ENCODE data around the gene ST6GAL1.
"Not testable (repeated sequence)": the region's sequence is repeated elsewhere in the genome, so short reads cannot be mapped to it uniquely, and the experiment has no call there.

Gene ST6GAL1, protein sequence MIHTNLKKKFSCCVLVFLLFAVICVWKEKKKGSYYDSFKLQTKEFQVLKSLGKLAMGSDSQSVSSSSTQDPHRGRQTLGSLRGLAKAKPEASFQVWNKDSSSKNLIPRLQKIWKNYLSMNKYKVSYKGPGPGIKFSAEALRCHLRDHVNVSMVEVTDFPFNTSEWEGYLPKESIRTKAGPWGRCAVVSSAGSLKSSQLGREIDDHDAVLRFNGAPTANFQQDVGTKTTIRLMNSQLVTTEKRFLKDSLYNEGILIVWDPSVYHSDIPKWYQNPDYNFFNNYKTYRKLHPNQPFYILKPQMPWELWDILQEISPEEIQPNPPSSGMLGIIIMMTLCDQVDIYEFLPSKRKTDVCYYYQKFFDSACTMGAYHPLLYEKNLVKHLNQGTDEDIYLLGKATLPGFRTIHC

DNA sequence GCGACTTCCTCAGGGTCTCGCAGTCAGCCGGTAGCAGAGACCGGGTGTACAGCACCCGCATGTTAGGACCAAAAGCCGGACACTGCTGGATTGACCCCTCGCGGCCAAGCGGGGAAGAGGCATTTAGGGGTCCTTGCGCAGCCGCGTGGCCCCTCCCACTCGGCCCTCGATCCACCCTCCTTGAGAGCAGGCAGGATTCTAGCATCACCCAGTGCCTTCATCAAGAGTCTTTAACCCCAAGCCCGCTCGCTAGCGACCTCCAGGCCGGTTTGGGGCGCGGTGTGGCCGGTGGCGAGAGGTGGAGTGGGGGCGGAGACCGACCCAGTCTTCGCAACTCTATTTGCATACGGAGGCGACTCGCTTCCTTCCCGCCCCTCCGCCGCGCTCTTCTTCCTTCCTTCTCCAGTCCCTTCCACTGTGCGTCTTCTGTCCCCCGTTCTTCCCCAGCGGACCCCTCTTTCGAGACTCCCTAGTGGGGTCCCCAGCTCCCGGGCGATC is at the start of gene ST6GAL1:
TSS of gene ST6GAL1 (plus strand) at position 384 of the 498 bp plus-strand sequence. CDS start 112,178 bp downstream, outside the sequence.
- peak in 1 of 2 donors; percentile 47 for DNase-seq (ENCODE audit: extremely low read depth in 1 of 2, low read depth in 1 of 2)

DNA sequence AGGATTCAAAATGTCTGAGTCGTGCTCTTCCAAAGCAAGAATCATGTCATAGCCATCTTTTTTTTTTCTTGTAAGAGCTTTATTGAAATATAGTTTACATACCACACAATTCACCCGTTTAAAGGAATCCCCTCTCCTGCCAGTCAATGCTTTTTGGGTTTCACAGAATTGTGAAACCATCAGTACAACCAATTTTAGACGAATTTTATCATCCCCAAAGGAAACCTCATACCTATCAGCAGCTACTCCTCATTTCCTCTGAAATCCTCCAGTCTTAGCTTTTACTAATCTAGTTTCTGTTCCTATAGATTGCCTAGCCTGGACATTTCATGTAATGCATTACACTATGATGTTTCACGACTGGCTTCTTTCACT is 48.2 kb upstream of the ST6GAL1 start:
- no peak for DNase-seq (ENCODE audit: extremely low read depth in 1 of 2, low read depth in 1 of 2)

DNA sequence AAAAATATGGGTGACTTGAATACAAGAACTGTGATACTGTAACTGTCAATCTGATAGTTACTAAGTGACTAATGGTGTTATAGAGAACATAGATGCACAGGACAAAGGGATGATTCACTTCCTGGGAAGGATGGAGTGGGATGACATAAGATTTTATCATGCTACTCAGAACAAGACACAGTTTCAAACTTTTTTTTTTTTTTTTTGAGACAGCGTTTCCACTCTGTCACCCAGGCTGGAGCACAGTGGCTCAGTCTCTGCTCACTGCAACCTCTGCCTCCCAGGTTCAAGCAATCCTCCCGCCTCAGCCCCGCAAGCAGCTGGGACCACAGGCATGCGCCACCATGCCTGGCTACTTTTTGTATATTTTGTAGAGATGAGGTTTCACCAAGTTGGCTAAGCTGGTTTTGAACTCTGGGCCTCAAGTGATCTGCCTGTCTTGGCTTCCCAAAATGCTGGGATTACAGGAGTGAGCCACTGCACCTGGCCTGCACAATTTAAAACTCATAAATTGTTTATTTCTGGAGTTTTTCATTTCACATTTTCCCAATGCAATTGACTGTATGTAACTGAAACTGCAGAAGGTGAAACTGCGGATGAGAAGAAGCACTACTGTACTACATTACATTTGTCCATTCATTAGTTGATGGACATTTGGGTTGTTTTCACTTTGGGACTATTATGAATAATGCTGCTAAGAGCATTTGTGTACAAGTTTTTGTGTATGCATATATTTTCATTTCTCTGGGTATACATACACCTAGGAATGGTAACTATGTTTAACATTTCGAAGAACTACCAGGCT is 47.2 kb upstream of the ST6GAL1 start:
- no peak for DNase-seq (ENCODE audit: extremely low read depth in 1 of 2, low read depth in 1 of 2)

DNA sequence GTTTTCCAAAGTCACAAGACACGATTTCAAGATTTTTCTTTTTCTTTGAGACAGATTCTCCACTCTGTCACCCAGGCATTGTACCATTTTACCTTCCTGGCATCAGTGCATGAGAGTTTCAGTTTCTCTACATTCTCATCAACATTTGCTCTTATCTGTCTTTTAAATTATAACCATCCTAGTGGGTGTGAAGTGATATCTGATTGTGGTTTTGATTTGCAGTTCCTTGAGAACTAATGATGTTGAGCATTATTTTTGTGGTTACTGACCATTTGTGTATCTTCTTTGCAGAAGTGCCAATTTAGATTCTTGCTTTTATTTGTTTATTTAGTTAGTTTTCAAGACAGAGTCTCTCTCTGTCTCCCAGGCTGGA is 46.7 kb upstream of the ST6GAL1 start:
- DNase-seq (ENCODE audit: extremely low read depth in 1 of 2, low read depth in 1 of 2), result no peak

DNA sequence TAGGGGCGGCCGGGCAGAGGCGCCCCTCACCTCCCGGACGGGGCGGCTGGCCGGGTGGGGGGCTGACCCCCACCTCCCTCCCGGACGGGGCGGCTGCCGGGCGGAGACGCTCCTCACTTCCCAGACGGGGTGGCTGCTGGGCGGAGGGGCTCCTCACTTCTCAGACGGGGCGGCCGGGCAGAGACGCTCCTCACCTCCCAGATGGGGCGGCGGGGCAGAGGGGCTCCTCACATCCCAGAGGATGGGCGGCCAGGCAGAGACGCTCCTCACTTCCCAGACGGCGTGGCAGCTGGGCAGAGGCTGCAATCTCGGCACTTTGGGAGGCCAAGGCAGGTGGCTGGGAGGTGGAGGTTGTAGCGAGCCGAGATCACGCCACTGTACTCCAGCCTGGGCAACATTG is 45.5 kb upstream of the ST6GAL1 start:
- not testable (repeated sequence) for DNase-seq (ENCODE audit: extremely low read depth in 1 of 2, low read depth in 1 of 2)

DNA sequence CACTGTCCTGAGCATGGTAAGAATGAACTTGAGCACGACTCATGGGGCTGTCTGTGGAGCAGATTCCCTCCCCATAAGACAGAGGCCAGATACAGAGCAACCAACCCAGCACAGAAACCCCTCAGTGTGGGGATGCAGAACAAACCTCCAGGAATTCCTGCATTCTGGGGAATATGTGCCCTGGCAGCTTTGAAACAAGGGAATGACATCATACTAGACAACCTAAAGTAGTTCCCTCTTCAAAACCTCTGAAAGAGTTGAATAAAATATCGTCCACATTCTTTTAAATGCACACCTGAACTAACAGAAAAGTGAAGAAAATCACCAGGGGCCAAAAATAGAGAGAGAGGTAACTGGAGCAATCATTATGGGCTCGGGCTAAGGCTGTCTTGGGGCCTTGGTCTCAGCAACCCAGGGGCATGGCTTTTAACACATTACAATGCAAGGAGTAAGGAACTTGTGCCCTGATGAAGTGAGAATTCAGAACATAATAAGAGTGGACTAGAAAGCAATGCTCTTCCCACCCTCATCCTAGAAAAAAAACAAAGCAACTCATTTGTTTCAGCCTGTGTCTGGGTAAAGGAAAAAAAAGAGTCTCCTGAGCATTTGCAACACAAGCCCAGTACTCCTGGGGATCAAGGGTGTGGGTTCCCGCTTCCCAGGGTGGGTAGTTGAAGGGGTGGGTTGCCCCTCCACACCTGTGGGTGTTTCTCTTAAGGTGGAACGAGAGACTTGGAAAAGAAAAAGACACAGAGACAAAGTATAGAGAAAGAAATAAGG is 43.9 kb upstream of the ST6GAL1 start:
- no peak for DNase-seq (ENCODE audit: extremely low read depth in 1 of 2, low read depth in 1 of 2)

DNA sequence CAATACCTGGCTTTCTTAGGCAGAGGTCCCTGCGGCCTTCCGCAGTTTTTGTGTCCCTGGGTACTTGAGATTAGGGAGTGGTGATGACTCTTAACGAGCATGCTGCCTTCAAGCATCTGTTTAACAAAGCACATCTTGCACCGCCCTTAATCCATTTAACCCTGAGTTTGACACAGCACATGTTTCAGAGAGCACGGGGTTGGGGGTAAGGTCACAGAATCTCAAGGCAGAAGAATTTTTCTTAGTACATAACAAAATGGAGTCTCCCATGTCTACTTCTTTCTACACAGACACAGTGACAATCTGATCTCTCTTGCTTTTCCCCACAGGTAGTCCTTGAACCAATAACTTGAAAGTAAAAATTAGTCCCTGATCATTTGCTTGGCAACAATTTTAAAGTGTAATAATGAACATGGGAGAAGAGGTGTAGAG is 42.8 kb upstream of the ST6GAL1 start:
- DNase-seq (ENCODE audit: extremely low read depth in 1 of 2, low read depth in 1 of 2), result not testable (repeated sequence)

DNA sequence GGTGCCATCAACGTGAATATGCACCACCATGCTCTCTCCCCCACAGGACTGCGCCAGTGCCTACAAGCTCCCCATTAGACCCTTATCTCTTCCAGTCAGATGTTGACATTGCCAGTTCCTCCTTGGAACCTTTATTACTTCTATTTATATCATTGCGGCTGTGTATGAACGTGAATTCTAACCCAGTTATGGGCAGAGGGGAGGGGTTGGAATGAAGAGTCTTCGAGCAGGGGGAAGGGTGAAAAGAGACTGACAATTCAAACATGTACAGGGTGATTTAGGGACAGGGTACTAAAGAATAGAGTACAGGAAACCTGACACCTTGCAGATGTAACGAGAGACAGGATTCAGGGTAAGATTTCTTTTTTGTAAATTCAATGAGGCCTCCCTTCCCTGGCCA is 41.8 kb upstream of the ST6GAL1 start:
- DNase-seq (ENCODE audit: extremely low read depth in 1 of 2, low read depth in 1 of 2), result no peak

DNA sequence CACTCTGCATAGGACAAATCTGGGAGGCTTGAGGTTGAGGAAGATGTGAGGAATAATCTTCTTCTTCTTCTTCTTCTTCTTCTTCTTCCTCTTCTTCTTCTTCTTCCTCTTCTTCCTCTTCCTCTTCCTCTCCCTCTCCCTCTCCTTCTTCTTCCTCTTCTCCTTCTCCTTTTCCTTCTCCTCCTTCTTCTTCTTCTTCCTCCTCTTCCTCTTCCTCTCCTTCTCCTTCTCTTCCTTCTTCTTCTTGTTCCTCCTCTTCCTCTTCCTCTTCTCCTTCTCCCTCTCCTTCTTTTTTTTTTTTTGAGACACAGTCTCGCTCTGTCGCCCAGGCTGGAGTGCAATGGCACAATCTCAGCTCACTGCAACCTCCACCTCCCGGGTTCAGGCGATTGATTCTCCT is 40.6 kb upstream of the ST6GAL1 start:
- not testable (repeated sequence) for DNase-seq (ENCODE audit: extremely low read depth in 1 of 2, low read depth in 1 of 2)

DNA sequence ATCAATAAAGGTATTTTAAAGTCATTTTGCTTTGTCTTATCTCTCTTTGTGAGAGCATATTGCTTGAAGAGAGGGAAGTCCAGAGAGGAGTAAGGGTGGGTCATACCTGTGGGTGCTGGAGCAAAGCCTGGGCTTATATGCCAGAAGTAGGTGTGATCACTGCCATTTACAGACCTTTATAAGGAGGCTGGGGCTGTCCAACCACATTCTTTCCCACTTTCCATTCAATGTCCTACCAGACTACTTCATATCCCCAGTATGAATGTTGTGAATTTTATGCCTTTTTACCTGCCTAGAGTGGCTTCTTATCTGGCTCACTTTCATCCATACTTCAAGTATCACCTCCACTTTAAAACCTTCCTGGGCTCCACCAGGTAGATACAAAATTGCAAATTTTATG is 39.4 kb upstream of the ST6GAL1 start:
- no peak for DNase-seq (ENCODE audit: extremely low read depth in 1 of 2, low read depth in 1 of 2)

DNA sequence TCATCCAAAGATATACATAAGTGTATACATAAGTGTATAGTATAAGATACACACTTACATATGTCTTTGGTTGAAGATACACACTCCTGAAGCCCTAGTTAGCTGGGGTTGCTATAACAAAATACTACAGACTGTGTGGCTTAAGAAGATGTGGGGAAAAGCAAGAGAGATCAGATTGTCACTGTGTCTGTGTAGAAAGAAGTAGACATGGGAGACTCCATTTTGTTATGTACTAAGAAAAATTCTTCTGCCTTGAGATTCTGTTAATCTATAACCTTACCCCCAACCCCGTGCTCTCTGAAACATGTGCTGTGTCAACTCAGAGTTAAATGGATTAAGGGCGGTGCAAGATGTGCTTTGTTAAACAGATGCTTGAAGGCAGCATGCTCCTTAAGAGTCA is 37.3 kb upstream of the ST6GAL1 start:
- DNase-seq (ENCODE audit: extremely low read depth in 1 of 2, low read depth in 1 of 2), result not testable (repeated sequence)

DNA sequence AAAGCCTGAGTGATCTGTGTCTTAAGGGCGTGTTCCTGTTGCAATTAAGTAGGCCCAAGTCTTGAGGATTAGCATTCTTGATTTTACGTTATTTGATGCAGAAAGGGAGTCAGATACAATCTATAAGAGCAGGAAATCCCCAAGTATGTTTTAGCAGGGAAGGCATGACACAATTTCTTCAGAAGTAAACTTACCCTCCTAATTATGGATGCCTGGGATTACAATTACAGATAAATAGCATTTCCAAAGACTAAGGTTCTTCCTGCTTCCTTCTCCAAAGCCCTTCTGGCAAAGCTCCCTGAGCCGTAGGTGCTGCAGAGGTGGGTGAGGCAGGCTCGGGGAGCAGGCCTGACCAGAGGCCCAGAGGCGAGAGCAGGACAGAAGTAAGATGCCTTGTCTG is 34.9 kb upstream of the ST6GAL1 start:
- no peak for DNase-seq (ENCODE audit: extremely low read depth in 1 of 2, low read depth in 1 of 2)

DNA sequence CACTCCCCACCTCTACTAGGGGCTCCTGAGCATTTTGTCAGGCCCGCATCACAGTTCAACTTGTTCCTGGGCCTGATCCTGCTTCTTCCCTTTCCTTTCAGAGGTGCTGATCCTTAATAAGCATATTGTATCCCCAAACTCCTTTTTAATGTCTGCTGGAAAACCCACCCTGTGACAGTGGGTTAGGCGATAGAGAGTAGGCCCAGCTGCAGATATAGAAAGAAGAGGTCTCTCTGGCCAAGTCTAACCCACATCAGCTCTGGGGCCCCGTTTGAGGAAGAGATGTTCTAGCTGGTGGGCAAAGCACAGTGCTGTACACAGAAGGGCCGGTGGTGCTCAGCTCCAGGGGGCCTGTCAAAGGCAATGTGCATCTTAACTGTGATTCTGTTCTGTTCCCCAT is 34.3 kb upstream of the ST6GAL1 start:
- no peak for DNase-seq (ENCODE audit: extremely low read depth in 1 of 2, low read depth in 1 of 2)

DNA sequence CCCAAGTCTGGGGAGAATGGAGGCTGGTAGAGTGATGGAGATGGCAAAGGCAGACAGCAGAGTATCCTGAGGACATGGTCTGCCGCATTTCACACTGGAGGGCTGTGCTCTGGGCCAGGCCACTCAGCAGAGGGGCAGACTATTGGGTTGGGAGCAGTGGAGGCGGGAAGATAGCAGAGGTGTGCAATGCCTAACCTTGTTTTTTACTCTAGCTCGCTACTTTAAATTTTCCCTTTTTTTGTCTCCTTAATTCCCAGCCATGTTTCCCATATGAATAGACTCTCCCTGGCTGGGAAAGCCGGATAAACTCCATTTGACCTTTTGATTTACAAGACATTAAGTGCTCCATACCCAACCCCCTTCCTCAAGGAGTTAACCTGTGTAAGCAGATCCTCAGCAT is 33.5 kb upstream of the ST6GAL1 start:
- DNase-seq (ENCODE audit: extremely low read depth in 1 of 2, low read depth in 1 of 2), result no peak

DNA sequence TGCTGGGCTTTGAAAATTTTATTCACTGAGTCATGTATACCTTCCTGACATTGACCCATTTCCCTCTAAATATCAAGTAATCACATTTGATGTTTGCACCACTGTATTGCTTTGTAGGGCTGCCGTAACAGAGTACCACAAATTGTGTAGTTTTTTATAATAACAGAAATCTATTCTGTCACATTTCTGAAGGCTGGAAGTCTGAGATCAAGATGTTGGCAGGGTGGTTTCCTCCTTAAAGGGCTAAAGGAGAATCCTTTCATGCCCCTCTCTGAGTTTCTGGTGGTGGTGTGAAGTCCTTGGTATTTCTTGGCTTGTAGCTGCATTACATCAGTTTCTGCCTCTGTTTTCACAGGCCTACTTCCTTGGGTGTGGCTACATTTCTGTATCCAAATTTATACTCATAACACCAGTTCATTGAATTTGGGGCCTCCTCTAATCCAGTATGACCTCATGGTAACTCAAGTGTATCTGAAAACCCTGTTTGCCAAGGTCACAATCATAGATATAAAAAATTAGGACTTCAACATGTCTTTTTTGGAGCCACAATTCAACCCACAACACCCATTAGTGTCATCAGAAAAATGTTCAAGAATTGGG is 29.1 kb upstream of the ST6GAL1 start:
- no peak for DNase-seq (ENCODE audit: extremely low read depth in 1 of 2, low read depth in 1 of 2)

DNA sequence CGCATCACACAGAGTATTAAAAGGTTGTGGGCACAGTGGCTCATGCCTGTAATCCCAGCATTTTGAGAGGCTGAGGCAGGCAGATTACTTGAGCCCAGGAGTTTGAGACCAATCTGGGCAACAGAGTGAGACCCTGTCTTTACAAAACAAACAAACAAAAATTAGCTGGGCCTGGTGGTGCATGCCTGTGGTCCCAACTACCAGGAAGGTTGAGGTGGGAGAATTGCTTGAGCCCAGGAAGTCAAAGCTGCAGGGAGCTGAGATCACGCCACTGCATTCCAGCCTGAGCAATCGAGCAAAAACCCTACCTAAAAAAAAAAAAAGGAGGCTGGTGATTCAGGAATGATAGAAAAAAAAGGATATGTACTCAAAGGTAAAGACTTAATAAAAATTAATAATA is 28.2 kb upstream of the ST6GAL1 start:
- DNase-seq (ENCODE audit: extremely low read depth in 1 of 2, low read depth in 1 of 2), result no peak

DNA sequence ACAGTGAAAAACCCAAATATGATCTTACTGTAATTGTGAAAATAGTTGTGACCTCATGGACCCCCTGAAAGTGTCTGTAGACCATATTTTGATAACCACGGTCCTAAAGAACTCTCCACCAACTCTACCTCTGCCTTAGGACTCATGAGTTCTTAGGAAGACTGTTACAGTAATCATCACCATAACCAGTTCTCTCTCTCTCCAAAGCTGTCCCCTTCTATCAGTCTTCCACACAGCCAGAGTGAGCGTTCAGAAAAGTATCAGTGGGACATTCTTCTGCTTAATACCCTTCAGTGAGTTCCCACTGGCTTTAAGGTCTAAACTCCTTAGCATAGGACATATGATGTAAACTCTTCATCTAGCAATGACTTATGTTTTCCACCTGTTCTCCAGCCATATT is 27.6 kb upstream of the ST6GAL1 start:
- no peak for DNase-seq (ENCODE audit: extremely low read depth in 1 of 2, low read depth in 1 of 2)

DNA sequence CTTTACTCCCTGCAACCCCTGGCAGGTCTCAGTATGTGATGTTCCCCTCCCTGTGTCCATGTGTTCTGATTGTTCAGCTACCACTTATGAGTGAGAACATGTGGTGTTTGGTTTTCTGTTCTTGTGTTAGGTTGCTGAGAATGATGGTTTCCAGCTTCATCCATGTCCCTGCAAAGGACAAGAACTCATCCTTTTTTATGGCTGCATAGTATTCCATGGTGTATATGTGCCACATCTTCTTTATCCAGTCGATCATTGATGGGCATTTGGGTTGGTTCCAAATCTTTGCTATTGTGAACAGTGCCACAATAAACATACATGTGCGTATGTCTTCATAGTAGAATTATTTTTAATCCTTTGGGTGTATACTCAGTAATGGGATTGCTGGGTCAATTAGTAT is 26.6 kb upstream of the ST6GAL1 start:
- not testable (repeated sequence) for DNase-seq (ENCODE audit: extremely low read depth in 1 of 2, low read depth in 1 of 2)

DNA sequence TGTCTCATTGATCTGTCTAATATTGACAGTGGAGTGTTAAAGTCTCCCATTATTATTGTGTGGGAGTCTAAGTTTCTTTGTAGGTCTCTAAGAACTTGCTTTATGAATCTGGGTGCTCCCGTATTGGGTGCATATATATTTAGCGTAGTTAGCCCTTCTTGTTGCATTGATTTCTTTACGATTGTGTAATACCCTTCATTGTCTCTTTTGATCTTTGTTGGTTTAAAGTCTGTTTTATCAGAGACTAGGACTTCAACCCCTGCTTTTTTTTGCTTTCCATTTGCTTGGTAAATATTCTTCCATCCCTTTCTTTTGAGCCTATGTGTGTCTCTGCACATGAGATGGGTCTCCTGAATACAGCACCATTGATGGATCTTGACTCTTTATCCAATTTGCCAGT is 23.3 kb upstream of the ST6GAL1 start:
- DNase-seq (ENCODE audit: extremely low read depth in 1 of 2, low read depth in 1 of 2), result not testable (repeated sequence)

DNA sequence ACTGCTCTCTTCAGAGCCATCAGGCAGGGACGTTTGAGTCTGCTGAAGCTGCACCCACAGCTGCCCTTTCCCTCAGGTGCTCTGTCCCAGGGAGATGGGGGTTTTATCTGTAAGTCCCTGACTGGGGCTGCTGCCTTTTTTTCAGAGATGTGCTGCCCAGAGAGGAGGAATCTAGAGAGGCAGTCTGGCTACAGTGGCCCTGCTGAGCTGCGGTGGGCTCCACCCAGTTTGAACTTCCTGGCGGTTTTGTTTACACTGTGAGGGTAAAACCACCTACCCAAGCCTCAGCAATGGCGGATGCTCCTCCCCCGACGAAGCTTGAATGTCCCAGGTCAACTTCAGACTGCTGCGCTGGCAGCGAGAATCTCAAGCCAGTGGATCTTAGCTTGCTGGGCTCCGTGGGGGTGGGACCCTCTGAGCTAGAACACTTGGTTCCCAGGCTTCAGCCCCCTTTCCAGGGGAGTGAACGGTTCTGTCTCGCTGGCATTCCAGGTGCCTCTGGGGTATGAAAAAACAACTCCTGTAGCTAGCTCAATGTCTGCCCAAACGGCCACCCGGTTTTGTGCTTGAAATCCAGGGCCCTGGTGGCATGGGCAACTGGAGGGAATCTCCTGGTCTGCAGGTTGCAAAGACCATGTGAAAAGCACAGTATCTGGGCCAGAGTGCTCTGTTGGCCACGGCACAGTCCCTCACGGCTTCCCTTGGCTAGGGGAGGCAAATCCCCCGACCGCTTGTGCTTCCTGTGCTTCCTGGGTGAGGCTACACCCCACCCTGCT is 21.1 kb upstream of the ST6GAL1 start:
- peak in 1 of 2 donors; percentile 60 for DNase-seq (ENCODE audit: extremely low read depth in 1 of 2, low read depth in 1 of 2)

Data from activated CD8-positive, alpha-beta memory T cell treated with anti-CD3 and anti-CD28 coated beads for 1 hour (primary cell).